Effector CD8-positive, alpha-beta T cell (primary cell): Measurements from ENCODE around the gene MEIS2.

ENCODE experiments used
- DNase-seq: peaks from one replicate; lab custom pipeline; 2025; lab: John Stamatoyannopoulos, UW
- total RNA-seq, 4 experiments: gene quantifications; one replicate each; lab custom pipeline; 2026; lab: John Stamatoyannopoulos, UW

The MEIS2 gene
- total RNA-seq, result 0 to 0.73 (median 0.33) reads per million in 4 experiments

DNA sequence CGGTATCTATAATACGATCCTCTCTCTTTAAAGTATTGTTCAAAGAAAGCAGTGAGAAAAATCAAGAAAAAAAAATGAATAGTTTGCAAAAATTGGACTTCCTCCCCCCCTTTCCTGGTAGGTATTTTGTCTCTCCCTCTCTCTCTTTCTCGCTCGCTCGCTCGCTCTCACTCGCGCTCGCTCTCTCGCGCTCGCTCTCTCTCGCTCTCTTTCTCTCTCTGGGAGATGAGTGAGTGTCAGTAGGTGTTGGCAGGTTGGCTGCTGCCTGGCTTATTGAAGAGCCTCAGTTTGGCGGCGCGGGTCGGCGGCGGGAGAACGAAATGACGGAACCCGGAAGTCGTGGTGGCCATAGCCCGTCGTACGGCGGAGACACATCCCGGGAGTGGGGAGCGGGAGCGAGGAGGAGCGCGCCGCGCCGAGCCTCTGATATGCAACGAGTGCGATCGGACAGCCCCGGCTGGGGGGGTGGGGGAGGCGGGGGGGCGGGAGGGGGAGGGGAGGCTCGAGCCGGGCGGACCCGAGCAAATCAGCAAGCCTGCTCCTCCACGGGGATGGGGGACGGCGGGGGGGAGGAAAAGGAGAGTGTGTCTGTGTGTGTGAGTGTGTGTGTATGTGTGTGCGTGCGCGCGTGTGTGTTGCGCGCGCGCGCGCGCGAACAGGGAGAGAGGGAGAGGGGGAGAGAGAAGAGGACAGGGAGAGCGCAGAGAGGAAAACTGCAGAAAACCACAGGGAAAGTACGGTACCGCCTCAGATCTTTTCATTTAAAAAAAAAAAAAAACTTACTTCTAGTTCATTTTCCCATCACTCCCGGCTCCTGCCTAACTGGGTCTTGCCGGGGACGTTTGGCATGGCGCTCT lies at the start of gene MEIS2:
Gene MEIS2, minus strand, starts transcription at position 441 of the 857 bp plus-strand sequence. CDS start 1,083 bp downstream, outside the sequence.
- no peak for DNase-seq

DNA sequence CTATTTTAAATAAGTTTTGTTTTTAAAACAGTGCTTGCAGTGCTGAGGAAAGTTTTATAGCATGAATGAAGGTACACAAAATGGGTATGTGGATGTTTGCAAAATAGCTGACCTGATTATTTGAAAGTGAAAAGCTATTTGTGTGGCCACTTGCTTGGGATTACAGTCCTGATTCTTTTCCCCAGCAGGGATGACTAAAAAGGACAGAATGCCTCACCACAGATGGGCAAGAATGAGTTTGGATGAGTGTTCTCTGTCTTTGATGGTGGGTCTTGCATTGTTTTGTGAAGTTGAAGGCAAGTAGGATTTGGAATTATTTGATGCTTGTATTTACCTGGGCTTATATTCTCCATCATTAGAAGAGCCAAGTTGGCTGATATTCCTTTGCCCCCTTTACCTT lies 48.8 kb upstream of the MEIS2 start:
- no peak for DNase-seq

DNA sequence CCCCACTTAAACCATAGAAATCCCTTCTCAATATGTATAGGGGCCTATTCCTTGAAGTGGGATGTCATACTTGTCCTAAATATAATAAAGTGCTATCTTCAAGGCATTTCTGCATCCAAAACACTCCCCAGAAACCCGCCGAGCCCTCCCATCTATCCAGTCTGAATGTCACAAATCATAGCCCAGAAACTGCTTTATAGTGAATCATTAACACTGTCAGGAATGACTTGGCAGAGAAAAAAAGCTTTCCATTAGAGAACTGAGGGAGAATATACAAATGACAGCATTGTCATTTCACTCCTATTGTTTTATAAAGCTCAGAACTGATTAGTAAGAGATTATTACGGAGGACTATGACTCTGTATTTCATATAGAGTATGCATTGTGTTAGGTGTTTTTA lies 48.4 kb upstream of the MEIS2 start:
- DNase-seq, result no peak

DNA sequence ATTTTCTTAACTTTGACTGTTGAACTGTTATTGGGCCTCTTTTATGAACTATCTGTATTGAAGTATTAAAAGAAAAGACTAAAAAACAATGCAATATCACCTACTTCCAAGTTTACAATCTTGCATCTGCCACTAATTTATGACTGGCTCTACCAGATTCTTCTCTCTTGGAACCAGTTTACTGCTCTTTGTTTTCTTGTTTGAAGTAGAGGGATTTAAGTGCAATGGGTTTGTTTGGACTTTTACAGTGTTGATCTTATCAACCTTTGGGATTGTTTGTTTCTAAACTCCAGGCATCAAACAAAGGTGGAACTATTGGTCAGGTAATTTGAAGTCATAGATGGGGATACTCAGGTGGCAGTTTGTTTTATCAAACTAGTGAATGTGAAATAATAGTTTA lies 43.0 kb upstream of the MEIS2 start:
- no peak for DNase-seq

DNA sequence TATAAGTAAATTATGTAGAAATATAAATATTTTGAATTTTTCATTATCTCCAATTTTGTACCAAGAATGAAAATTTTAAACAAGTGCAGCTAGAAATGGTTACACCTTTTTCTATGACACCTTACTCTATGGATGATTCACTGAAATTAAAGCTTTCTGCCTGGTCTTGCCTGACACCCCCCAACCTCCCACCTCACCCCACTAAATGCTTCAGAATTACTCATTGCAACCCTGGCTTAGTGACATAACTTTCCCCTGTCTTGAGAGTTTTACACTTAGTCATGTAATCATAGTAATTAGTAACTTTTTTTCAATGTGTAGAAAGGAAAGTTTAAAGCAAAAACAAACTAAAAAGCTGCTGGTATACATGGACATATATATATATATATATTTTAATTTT lies 42.0 kb upstream of the MEIS2 start:
- DNase-seq, result no peak

DNA sequence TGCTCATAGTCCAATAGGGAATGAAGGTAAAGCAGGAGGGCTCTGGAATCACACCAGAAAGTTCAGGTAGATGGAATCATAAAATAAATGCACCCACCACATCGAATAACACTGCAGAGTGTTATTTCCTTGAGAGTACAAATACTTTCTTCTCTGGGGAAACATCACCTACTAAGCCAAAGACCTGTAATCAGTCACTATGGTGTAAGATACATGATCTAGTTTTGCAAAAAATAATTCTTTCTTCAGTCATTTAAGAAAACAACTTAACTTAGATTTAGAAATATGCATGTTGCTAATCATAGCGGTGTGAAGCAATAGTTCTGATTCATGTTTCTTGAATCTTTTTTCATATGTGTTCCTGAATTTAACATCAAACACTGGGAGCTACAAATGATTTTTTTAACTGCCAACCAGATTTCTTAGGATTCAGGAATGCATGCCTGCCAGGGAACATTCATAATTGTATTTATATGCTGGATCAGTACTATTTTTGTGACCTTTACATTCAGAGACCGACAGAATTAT lies 40.2 kb upstream of the MEIS2 start:
- no peak for DNase-seq

DNA sequence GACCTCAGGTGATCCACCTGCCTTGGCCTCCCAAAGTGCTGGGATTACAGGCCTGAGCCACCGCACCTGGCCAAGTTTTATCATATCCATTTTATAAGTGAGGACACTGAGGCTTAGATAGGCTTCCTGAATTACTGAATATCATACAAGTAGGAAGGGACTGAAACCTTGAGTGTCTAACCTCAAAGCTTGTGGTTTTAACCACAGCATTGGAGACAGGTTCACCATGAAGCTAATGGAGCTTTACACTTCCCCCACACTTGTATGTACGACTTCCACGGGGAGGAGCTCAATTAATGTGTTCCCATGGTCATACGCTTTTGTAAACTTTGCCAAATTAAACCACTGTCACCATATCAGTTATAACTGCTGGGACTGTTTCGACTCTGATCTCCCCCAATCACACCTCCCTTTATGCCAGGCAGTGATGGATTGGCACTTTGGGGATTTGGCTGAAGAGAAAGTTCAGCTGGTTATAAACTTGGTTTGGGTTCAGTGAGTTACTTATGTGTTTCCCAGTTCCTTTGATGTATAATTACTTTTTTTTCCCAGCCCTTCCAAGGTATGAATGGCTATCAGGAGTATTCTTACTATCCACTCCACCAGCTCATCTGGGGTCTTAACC lies 38.4 kb upstream of the MEIS2 start:
- DNase-seq, result no peak

DNA sequence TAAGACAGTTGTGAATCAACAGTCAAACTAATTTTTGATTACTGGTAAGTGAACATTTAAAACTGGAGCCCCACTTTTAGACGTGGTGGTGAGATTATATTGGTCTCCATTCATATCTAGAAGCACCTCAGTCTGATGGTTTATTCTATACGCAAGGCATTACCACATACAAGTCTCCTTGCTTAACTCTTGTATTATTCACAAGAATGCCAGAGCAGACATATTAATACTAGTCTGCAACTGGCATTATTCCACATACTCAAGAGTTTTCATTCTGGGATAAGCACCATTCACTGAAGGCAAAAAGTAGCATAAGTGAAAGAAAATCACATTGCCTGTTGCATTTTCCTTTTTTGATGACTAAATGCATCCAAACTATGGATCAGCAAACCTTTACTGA lies 36.9 kb upstream of the MEIS2 start:
- DNase-seq, result no peak

DNA sequence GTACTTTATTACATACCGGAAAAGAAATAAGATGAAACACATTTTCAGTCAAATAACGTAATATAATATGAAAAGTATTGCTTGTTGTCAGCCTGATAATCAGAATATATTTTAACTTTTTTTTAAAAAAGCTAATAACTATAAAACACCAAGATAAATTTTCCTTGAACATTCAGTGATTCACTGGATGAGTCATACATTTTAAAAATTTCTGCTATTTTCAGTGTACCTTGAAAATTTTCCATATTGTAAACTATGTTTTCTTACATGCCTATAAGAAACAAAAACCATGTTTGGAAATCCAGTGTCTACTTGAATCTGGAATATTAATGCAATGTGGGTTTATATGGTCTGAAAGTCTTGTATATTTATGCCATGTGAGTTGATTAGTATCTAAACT lies 36.3 kb upstream of the MEIS2 start:
- DNase-seq, result no peak

DNA sequence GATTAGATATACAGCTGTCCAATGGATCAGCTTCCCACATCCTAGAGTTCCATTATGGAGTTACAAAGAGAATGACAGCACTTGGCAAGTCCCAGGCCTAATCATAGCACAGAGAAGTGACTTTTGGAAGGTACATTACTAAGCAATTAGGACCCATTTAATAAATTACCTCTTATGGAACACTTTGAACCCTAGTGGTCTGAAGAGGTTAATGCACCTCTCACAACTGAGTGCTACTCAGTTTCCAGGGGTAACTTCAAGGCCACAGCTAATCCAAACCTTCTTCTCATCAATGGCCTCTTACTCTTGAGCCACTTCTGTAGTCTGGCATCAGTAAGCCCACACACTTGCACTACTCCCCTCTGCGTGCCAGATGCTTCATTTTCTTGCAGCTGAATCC lies 34.9 kb upstream of the MEIS2 start:
- DNase-seq, result no peak

DNA sequence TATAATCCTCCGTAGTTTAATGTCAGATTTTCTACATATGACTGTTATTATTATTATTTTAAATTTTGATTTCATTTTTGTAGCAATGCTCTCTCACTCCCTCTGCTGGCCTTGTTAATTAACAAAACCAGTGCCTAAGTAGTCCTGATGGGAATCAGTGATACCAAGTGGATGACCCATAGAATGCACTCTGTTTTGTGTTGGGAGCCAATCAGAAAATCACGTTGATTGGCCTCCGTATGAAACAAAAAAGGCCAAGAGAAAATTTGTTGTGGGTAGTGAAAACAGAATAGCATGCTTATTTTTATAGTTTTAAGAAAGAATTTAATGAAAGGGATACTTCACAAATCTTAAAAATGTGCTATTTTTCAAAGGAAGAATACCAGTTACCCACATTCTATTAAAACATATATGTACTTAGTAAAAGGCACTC lies 34.4 kb upstream of the MEIS2 start:
- no peak for DNase-seq

DNA sequence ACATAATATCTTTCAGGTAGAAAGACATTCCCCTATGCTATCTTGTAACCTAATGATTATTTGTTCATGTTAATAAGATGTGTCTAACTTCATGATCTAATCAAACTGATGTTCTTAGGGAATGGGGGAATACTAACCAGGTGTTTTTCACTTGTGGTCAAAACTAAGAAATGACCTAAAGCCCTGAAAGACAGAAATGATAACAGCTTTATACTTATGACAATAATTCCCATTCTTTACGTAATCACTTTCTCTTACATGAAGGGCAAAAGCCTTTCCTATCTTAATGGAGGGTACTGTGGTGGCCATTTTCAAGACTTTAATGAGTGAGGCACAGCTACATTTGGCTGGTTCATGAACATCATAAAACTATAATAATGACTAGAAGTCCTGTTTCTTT lies 33.9 kb upstream of the MEIS2 start:
- no peak for DNase-seq

DNA sequence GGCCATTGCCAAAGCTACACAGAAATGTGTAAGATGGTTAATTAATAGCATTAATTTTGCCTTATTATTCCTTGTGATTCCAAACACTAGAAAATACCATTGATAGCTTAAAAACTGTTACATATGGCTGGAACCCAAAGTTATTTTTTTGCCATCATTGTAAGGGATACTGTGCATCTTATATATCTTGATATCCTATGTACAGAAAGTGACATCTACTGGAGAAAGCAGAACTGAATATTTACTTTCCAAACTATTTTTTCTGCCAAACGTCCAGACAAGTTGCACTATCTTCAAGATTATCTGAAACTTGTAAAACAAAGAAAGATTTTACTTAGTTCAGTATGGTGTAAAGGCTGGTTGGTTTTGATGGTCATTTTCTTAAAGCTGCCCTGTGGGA lies 33.3 kb upstream of the MEIS2 start:
- no peak for DNase-seq

DNA sequence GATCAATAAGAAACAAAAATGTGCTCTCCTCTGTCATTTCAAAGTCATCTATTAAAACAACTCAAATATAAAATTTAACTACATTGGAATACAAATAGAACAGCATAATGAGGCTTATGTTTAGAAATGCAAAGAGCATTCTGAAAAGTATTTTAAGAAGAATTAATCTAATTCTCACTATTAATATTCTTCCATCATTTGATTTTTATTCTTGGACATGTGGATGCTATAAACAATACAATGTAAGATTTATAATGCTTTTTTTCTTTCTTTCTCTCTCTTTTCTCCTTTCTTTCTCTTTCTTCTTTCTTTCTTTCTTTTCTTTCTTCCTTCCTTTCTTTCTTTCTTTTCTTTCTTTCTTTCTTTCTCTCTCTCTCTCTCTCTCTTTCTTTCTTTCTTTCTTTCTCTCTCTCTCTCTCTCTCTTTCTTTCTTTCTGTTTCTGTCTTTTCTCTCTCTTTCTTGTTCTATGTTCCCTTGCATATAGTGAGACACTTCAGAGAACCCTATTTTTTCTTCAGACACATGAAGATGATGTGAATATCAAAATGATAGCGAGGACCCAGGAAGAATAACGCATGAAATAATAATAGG lies 32.6 kb upstream of the MEIS2 start:
- DNase-seq, result no peak

DNA sequence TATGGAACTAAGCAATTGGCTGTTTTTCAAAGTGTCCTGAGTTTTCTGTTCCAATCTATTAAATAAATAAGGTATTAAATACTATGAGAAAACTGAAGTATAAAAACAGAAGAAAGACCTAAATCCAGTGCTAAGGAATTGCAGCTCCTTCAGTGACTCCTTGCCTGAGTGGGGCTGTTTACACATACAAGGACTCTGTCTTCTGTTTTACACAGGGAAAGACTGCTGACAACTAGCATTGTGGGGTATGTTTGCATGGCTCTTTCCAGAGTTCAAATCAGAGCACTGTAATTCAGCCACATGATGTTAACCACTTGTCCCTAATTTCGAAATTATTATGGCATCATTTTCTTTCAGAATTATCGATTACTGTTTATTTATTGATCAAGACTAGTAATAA lies 31.3 kb upstream of the MEIS2 start:
- DNase-seq, result no peak

DNA sequence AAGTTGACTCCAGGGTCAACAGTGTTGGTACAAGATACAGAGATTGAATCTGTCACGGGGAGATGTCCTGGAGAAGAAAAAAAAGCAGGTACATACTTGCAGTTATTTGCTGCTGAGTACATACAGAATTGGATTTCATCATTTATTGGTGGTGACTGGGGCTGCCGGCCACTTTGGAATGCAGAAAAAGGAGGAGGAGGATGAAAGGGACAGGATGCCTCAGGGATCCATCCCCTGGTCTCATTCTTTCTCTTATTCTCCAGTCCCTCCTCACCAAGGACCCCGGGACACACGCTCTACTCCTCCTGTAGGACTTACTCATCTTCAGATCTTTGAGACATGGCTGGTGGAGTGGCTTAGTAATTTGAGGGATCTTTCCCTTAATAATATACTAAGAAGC lies 30.0 kb upstream of the MEIS2 start:
- no peak for DNase-seq

DNA sequence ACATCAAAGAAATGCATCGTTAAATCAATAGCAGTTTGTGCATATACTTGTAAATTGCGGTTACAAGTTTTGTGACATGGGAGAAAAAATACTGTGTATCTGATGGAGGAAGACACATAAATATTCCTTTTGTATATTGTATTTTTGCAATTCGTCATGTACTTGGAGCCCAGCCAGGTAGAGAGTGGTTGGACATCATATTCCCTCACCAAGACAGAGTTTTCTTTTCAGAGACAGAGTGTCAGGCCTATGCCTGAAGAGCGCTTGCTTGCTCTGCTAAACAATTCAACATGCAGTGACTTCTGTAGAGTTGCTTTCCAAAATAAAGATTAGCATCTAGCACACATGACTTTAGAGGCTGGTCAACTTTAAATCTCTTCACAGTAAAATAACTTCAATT lies 24.8 kb upstream of the MEIS2 start:
- no peak for DNase-seq

DNA sequence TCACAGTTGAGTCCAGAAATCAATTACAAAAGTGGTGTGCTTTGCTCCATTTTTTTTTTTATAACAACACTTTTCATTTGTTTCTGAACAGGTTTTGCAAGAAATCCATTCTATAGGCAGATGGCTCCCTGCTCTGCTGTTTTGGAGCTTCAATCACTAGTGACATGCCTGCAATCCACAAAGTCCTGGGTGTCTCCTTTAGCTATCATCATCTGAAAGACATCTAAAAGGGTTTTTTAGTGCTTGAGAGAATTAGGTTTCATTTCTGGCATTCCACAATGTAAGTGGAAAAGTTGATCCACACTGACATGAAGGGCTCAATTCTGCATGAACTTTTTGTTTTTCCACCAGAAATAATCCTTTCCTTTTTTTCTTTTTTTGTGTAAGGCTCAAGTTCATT lies 24.0 kb upstream of the MEIS2 start:
- DNase-seq, result no peak

DNA sequence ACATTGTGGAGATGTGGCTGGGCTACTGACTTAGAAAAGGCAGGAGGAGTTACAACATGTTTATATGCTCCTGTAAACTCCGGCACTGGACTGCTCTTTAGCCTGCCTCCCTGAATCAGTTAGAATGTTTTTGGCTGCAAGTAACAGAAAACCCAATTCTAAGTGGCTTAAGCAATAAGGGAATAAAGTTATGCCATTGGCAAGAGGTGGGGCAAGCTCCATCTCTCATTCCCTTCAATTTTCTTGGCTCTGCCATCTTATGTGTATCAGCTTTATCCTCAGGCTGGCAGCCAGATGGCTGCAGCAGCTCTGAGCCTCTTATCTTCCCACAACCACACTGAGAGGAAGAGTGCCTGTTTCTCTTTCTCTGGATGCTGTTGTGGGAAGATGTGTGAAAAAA lies 22.4 kb upstream of the MEIS2 start:
- DNase-seq, result no peak

DNA sequence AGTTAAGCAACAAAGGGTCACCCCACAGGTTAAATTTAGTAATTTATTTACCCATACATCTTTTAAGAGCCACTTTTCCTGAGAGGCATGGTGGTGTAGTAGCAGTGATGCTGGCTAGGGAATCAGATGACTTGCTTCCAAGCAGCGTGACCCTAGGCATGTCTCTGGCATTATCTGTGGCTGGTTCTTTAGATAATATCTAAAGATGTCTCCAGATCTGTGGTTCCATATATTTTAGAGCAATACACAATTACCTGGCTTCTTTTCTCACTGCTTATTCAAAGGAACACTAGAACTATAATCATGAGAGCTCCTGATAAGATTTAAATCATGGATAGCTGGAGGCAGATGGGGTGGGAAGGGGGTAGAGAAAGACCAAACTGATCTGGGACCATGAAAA lies 21.1 kb upstream of the MEIS2 start:
- no peak for DNase-seq

DNA sequence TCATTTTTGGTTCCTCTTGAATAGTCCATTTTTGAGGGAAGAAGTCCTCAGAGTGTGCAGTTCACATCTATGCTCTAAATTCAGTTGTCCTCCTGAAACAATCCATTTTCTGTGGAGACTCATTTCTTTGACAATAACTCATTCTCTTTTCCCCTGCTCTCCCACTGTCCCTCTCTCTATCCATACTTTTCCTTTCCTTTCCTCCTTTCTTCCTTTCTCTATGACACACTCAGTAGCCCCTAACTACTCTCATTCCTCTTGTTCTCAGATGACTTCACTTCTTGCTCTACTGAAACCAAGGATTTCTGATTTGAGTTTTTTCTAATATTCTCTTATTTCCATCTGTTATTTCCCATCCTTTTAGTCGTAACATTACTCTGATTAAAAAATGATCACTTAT lies 16.7 kb upstream of the MEIS2 start:
- no peak for DNase-seq

DNA sequence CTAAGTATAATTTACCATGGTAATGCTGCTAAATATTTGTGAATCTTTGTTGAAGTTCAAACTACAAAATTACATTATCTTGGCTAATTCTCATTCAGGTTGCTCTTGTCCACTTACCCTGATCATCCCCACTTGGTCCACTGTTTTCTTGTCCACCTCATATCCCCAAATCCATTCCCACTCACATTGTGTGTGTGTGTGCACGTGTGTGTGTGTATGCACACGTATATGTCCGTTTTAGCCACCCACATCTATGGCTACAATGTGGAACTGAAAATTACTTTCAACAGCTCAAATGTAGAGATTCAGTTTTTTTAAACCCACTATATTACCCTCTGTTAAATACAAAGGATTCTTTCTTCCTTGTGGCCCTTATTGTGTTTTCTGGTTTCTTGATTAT lies 15.2 kb upstream of the MEIS2 start:
- no peak for DNase-seq
